Loucy (cell line): Measurements from ENCODE around the gene CRYZL1.

Experiments
- H2AFZ ChIP-seq: fragments of 200-600 bp; sonication (generic); 2 replicates; pipeline ENCODE4 v1.6.0; 2016; ENCODE audit warnings: antibody characterized with exemption, mild to moderate bottlenecking, low read length, moderate library complexity
- H3F3A ChIP-seq: fragments of 200-600 bp; 2 replicates; pipeline ENCODE4 v1.6.0; 2016; ENCODE audit warnings: antibody characterized with exemption, low read depth, mild to moderate bottlenecking
- H3K27me3 ChIP-seq: fragments of 200-600 bp; sonication (generic); 2 replicates; pipeline ENCODE4 v1.6.1; 2014; ENCODE audit warnings: low read length, mild to moderate bottlenecking; ENCODE audit not compliant: insufficient read depth, poor library complexity, severe bottlenecking
- H3K36me3 ChIP-seq: fragments of 200-600 bp; sonication (generic); 2 replicates; pipeline ENCODE4 v1.6.1; 2016; ENCODE audit warnings: low read length; ENCODE audit not compliant: insufficient read depth
- H3K4me1 ChIP-seq: fragments of 200-600 bp; sonication (generic); 2 replicates; pipeline ENCODE4 v1.5.1; 2014; ENCODE audit warnings: low read length, mild to moderate bottlenecking; ENCODE audit not compliant: insufficient read depth, poor library complexity, severe bottlenecking
- H3K4me2 ChIP-seq: fragments of 200-600 bp; sonication (generic); 2 replicates; pipeline ENCODE4 v1.6.0; 2014; ENCODE audit warnings: antibody characterized with exemption, low read length, low read depth, mild to moderate bottlenecking; ENCODE audit not compliant: poor library complexity, severe bottlenecking
- H3K4me3 ChIP-seq: fragments of 200-600 bp; sonication (generic); 2 replicates; pipeline ENCODE4 v1.5.1; 2014; ENCODE audit warnings: low read length, mild to moderate bottlenecking, mixed read lengths; ENCODE audit not compliant: poor library complexity, severe bottlenecking
- H3K79me2 ChIP-seq: fragments of 200-600 bp; sonication (generic); 2 replicates; pipeline ENCODE4 v1.6.1; 2014; ENCODE audit warnings: low read length; ENCODE audit not compliant: insufficient read depth
- H3K9ac ChIP-seq: fragments of 200-600 bp; sonication (generic); 2 replicates; pipeline ENCODE4 v1.6.0; 2014; ENCODE audit warnings: mild to moderate bottlenecking, low read depth, low read length, moderate library complexity; ENCODE audit not compliant: poor library complexity, severe bottlenecking
- H3K9me2 ChIP-seq: fragments of 200-600 bp; sonication (generic); replicated peaks from 2 replicates; pipeline ENCODE4 v1.6.1; 2016; ENCODE audit warnings: low read depth, low read length, mixed read lengths
- H3K9me3 ChIP-seq: fragments of 200-600 bp; sonication (generic); 2 replicates; pipeline ENCODE4 v1.6.1; 2014; ENCODE audit warnings: mild to moderate bottlenecking, antibody characterized with exemption, low read length, low read depth; ENCODE audit not compliant: insufficient read depth
- H4K20me1 ChIP-seq: fragments of 200-600 bp; sonication (generic); 2 replicates; pipeline ENCODE4 v1.6.0; 2014; ENCODE audit warnings: antibody characterized with exemption, low read length, mild to moderate bottlenecking; ENCODE audit not compliant: insufficient read depth, poor library complexity, severe bottlenecking
- EZH2phosphoT487 ChIP-seq: fragments of 200-600 bp; IDR thresholded peaks from 2 replicates; pipeline ENCODE4 v1.6.1; 2018; ENCODE audit warnings: antibody characterized with exemption, mild to moderate bottlenecking, moderate library complexity, borderline replicate concordance
- TF ChIP-seq, protein P1 (sequence below): fragments of 200-600 bp; sonication (generic); conservative IDR thresholded peaks from 2 replicates; pipeline ENCODE4 v1.5.1; 2014; ENCODE audit warnings: mild to moderate bottlenecking, antibody characterized with exemption, low read length

The CRYZL1 gene

DNA sequence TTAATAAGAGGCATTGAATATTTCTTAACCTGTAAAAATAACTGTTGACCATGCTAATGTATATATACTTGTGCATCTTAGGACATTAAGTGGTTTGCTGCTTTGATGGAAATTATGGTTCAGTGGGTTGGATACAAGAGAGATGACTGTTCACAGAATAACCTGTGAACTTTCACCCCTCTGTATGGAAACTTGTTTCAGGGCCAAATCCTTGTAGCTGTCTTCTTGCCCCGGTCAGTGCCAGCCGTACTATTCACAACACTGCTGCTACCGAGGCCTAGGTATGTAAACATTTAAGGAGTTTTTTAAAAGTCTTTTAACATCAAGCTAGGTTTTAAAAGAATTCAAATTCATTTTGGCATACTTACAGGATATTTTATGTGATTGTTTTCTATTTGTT, 69.2 kb downstream of the CRYZL1 start:
- H3F3A ChIP-seq: no peaks in the 10 kb centered on the region
- H3K4me3 ChIP-seq: no peak overlapping the region
- H3K36me3 ChIP-seq: peaks cover 85% of the 10 kb centered on the region
- H4K20me1 ChIP-seq: no peaks in the 10 kb centered on the region
- no peak for TF ChIP-seq EZH2phosphoT487
- TF ChIP-seq, protein P1, sequence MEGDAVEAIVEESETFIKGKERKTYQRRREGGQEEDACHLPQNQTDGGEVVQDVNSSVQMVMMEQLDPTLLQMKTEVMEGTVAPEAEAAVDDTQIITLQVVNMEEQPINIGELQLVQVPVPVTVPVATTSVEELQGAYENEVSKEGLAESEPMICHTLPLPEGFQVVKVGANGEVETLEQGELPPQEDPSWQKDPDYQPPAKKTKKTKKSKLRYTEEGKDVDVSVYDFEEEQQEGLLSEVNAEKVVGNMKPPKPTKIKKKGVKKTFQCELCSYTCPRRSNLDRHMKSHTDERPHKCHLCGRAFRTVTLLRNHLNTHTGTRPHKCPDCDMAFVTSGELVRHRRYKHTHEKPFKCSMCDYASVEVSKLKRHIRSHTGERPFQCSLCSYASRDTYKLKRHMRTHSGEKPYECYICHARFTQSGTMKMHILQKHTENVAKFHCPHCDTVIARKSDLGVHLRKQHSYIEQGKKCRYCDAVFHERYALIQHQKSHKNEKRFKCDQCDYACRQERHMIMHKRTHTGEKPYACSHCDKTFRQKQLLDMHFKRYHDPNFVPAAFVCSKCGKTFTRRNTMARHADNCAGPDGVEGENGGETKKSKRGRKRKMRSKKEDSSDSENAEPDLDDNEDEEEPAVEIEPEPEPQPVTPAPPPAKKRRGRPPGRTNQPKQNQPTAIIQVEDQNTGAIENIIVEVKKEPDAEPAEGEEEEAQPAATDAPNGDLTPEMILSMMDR: no peak
- no peak overlapping the region for H3K9ac ChIP-seq
- no peaks in the 10 kb centered on the region for H3K9me3 ChIP-seq
- no peaks in the 10 kb centered on the region for H3K27me3 ChIP-seq
- H3K4me2 ChIP-seq: no peak overlapping the region
- H3K79me2 ChIP-seq: peaks cover 15% of the 10 kb centered on the region
- no peaks in the 10 kb centered on the region for H3K9me2 ChIP-seq
- no peak overlapping the region for H2AFZ ChIP-seq
- no peaks in the 10 kb centered on the region for H3K4me1 ChIP-seq

DNA sequence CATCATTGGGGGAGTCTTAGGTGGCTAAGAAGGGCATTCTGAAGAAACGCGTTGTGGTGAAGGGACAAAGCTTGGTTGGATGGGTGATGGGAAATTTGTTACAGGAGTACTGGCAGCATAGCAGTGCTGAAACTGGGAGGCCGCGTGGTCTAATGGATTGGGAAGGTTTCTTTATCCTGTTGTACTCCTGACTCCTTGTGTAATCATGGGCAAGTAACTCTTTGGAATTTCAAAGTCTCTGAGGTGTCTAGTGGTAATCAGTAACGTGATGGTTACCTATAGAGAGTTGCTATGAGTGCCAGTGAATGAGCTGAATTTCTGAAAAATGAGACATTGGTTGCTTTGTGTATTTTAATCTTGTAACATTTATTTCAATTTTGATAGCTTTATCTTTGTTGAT, 71.5 kb downstream of the CRYZL1 start:
- Histone ChIP-seq H3K27me3 (no peaks in the 10 kb centered on the region), H3K4me2 (no peak overlapping the region), H3F3A (no peaks in the 10 kb centered on the region), H3K9me3 (no peaks in the 10 kb centered on the region), H4K20me1 (peaks cover 2% of the 10 kb centered on the region), H3K4me3 (no peak overlapping the region), H3K4me1 (no peaks in the 10 kb centered on the region), H3K79me2 (peaks cover 19% of the 10 kb centered on the region), H2AFZ (no peak overlapping the region), H3K9ac (no peak overlapping the region), H3K9me2 (no peaks in the 10 kb centered on the region), H3K36me3 (peaks cover 67% of the 10 kb centered on the region)
- no peak for TF ChIP-seq EZH2phosphoT487
- TF ChIP-seq, protein P1: no peak

DNA sequence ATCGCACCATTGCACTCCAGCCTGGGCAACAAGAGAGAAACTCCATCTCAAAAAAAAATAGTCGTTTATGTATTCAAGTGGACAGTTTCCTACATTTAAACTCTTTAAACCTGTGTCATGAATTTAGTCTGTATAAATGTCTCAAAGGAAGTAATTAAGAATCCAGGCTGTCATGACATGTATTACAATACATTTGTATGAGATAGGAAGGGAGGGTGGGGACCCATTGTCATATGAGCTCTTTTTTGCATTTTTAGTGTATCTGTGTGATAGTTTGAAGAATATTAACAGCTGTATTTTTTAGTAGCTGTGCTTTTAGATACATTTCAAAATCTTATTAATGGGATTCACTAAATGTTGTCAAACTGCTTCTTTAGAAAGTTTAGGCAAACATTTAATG, 73.1 kb downstream of the CRYZL1 start:
- no peak overlapping the region for H3K4me3 ChIP-seq
- no peak overlapping the region for H3K4me2 ChIP-seq
- H3F3A ChIP-seq: no peaks in the 10 kb centered on the region
- no peaks in the 10 kb centered on the region for H3K9me3 ChIP-seq
- H4K20me1 ChIP-seq: peaks cover 5% of the 10 kb centered on the region
- H3K9ac ChIP-seq: no peak overlapping the region
- no peak overlapping the region for H2AFZ ChIP-seq
- H3K9me2 ChIP-seq: no peaks in the 10 kb centered on the region
- TF ChIP-seq, protein P1: no peak
- TF ChIP-seq EZH2phosphoT487: no peak
- no peaks in the 10 kb centered on the region for H3K27me3 ChIP-seq
- peaks cover 33% of the 10 kb centered on the region for H3K79me2 ChIP-seq
- H3K4me1 ChIP-seq: no peaks in the 10 kb centered on the region
- peaks cover 63% of the 10 kb centered on the region for H3K36me3 ChIP-seq
